Mucosa of stomach (tissue), 1 donor: ENCODE data around the gene COQ10A.
A peak's percentile ranks its signal among the peaks of the same experiment; 100 is the strongest.

Experiments used
- H3K27me3 ChIP-seq: one replicate; pipeline ENCODE4 v1.7.0; 2013; ENCODE audit warnings: mild to moderate bottlenecking, low read length; ENCODE audit not compliant: control insufficient read depth, insufficient read depth
- H3K36me3 ChIP-seq: one replicate; pipeline ENCODE4 v1.7.0; 2013; ENCODE audit warnings: low read length; ENCODE audit not compliant: control insufficient read depth, insufficient read depth
- H3K4me1 ChIP-seq: one replicate; pipeline ENCODE4 v1.7.0; 2013; ENCODE audit warnings: mild to moderate bottlenecking, low read length; ENCODE audit not compliant: control insufficient read depth, insufficient read depth
- H3K4me3 ChIP-seq: one replicate; pipeline ENCODE4 v1.7.0; 2013; ENCODE audit warnings: low read length
- H3K9ac ChIP-seq: one replicate; pipeline ENCODE4 v1.7.0; 2013; ENCODE audit warnings: mild to moderate bottlenecking, low read length, moderate library complexity
- H3K9me3 ChIP-seq: one replicate; pipeline ENCODE4 v1.7.0; 2013; ENCODE audit warnings: mild to moderate bottlenecking, low read length, moderate library complexity; ENCODE audit not compliant: control insufficient read depth
- donor health status: Pancreatic carcinoma.

COQ10A gene

GRCh38 chr12:56230432-56231183 lies 36.1 kb upstream of the COQ10A start:
- H3K9me3 ChIP-seq, result no peaks in the 10 kb centered on the region
- H3K4me3 ChIP-seq, result no peak overlapping the region
- H3K9ac ChIP-seq, result peak overlapping the region; percentile 6
- peaks cover 19% of the 10 kb centered on the region for H3K4me1 ChIP-seq
- H3K27me3 ChIP-seq, result no peaks in the 10 kb centered on the region
- no peaks in the 10 kb centered on the region for H3K36me3 ChIP-seq

GRCh38 chr12:56231184-56231582 lies 35.6 kb upstream of the COQ10A start:
- H3K4me1 ChIP-seq, result peaks cover 19% of the 10 kb centered on the region
- H3K9ac ChIP-seq, result peak overlapping the region; percentile 6
- no peak overlapping the region for H3K4me3 ChIP-seq

GRCh38 chr12:56234746-56235436 lies 31.9 kb upstream of the COQ10A start:
- no peak overlapping the region for H3K9ac ChIP-seq
- no peaks in the 10 kb centered on the region for H3K9me3 ChIP-seq

More at GRCh38 chr12:56231184-56231582, 35.6 kb upstream of the COQ10A start:
- no peaks in the 10 kb centered on the region for H3K27me3 ChIP-seq
- no peaks in the 10 kb centered on the region for H3K36me3 ChIP-seq
- no peaks in the 10 kb centered on the region for H3K9me3 ChIP-seq

DNA sequence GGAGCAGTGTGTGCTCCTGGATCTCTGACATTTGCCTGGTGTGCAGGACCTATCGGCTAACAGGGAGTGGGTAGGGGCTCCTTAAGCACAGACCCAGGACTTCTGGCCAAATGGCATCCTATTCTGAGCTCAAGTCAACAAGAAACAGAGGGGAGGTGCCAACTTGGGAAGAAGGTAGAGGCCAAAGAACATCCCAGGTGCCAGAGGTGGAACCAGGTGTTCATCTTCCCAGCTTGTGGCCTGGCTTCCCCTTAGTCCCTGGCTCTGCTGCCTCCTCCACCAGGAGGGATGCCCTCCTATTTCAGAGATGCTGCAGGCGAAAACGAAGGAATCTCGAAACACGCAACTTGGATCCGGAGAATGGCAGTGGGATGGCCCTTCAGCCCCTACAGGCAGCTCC lies 30.7 kb upstream of the COQ10A start:
- Histone ChIP-seq H3K4me1 (peaks cover 4% of the 10 kb centered on the region), H3K9ac (no peak overlapping the region), H3K36me3 (no peaks in the 10 kb centered on the region), H3K4me3 (no peak overlapping the region), H3K27me3 (no peaks in the 10 kb centered on the region), H3K9me3 (no peaks in the 10 kb centered on the region)

More at GRCh38 chr12:56234746-56235436, 31.9 kb upstream of the COQ10A start:
- Histone ChIP-seq H3K4me1 (peaks cover 16% of the 10 kb centered on the region), H3K27me3 (no peaks in the 10 kb centered on the region), H3K36me3 (no peaks in the 10 kb centered on the region), H3K4me3 (no peak overlapping the region)

DNA sequence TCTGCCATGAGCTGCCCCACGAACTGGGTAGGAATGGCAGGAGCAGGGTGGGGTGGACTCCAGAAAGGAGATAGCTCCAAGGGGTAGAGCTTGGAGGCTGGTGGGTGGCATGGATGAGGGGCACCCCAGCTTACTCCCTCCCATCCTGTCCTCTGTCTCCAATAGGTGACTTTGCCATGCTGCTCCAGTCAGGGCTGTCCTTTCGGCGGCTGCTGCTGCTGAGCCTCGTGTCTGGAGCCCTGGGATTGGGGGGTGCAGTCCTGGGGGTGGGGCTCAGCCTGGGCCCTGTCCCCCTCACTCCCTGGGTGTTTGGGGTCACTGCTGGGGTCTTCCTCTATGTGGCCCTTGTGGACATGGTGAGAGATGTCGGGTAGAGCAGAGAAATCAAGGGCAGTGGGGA lies 29.8 kb upstream of the COQ10A start:
- Histone ChIP-seq H3K36me3 (peaks cover 5% of the 10 kb centered on the region), H3K9ac (no peak overlapping the region), H3K27me3 (no peaks in the 10 kb centered on the region), H3K4me1 (no peaks in the 10 kb centered on the region), H3K9me3 (no peaks in the 10 kb centered on the region), H3K4me3 (no peak overlapping the region)

- Histone ChIP-seq H3K36me3 (peaks cover 6% of the 10 kb centered on the region), H3K27me3 (no peaks in the 10 kb centered on the region)
These were observed 29.2 kb upstream of the COQ10A start for GRCh38 chr12:56237552-56237951.

GRCh38 chr12:56241424-56242303 lies 25.1 kb upstream of the COQ10A start:
- Histone ChIP-seq H3K4me3 (no peak overlapping the region), H3K36me3 (peaks cover 23% of the 10 kb centered on the region), H3K27me3 (no peaks in the 10 kb centered on the region), H3K9me3 (no peaks in the 10 kb centered on the region), H3K4me1 (no peaks in the 10 kb centered on the region), H3K9ac (no peak overlapping the region)

More at GRCh38 chr12:56237552-56237951, 29.2 kb upstream of the COQ10A start:
- Histone ChIP-seq H3K9ac (no peak overlapping the region), H3K4me3 (no peak overlapping the region), H3K9me3 (no peaks in the 10 kb centered on the region), H3K4me1 (no peaks in the 10 kb centered on the region)

- Histone ChIP-seq H3K9ac (no peak overlapping the region), H3K4me3 (no peak overlapping the region), H3K9me3 (no peaks in the 10 kb centered on the region), H3K4me1 (no peaks in the 10 kb centered on the region), H3K27me3 (no peaks in the 10 kb centered on the region), H3K36me3 (peaks cover 28% of the 10 kb centered on the region)
These were observed 23.8 kb upstream of the COQ10A start for GRCh38 chr12:56242986-56243385.

GRCh38 chr12:56243731-56244181 lies 23.0 kb upstream of the COQ10A start:
- Histone ChIP-seq H3K4me3 (no peak overlapping the region), H3K27me3 (no peaks in the 10 kb centered on the region), H3K4me1 (no peaks in the 10 kb centered on the region), H3K36me3 (peaks cover 33% of the 10 kb centered on the region), H3K9me3 (no peaks in the 10 kb centered on the region), H3K9ac (no peak overlapping the region)

GRCh38 chr12:56244494-56244893 lies 22.2 kb upstream of the COQ10A start:
- Histone ChIP-seq H3K27me3 (no peaks in the 10 kb centered on the region), H3K4me3 (no peak overlapping the region), H3K36me3 (peaks cover 37% of the 10 kb centered on the region), H3K9ac (no peak overlapping the region), H3K4me1 (no peaks in the 10 kb centered on the region), H3K9me3 (no peaks in the 10 kb centered on the region)

- Histone ChIP-seq H3K27me3 (no peaks in the 10 kb centered on the region), H3K4me1 (no peaks in the 10 kb centered on the region), H3K9me3 (no peaks in the 10 kb centered on the region), H3K36me3 (peaks cover 38% of the 10 kb centered on the region), H3K9ac (no peak overlapping the region), H3K4me3 (no peak overlapping the region)
These were observed 18.8 kb upstream of the COQ10A start for GRCh38 chr12:56247923-56248322.
